ENCODE results near the gene ANO3.

ANO3 gene

GRCh38 chr11:26510164-26510563 lies 178.2 kb downstream of the ANO3 start:
- no peak for DNase-seq

DNA sequence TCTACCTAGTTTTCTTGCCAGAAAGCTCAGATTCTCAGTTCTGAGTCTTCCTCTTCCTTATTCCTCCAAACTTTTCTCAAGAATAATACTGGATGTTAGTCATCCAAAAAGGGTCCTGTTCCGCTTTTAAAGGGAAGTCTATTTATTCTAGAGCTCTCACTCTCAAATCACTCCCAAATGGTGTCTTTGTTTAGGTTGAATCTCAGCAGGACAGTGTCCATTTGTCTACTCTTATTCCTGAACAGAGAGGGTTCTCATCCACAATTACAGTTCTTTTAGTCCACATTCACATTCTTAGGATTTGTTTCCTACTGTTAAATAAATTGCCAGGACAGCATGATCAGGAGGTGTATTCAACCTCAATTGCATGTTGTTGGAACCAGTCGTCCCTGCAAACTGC lies 178.8 kb downstream of the ANO3 start:
- no peak for DNase-seq

- DNase-seq: no peak
Observed at GRCh38 chr11:26512196-26512595, 180.3 kb downstream of the ANO3 start.

DNA sequence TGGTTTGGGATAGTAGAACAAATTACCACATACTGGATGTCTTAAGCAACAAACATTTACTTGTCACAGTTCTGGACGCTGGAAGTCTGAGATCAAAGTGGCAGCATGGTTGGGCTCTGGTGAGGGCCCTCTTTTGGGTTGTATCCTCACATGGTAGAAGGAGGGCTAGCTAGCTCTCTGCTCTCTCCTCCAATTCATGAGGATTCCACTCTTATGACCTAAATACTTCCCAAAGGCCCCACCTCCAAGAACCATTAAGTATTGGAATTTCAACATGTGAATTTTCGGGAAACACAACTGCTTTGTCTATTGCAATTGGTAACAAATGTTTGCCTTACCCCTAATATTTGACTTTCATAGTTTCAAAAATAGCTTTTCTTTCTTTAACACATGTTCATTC lies 187.5 kb downstream of the ANO3 start:
- DNase-seq: no peak

GRCh38 chr11:26522912-26523610 lies 191.1 kb downstream of the ANO3 start:
- no peak for DNase-seq

GRCh38 chr11:26527685-26528084 lies 195.8 kb downstream of the ANO3 start:
- DNase-seq: no peak

- DNase-seq: no peak
Observed at GRCh38 chr11:26537341-26537740, 205.4 kb downstream of the ANO3 start.

DNA sequence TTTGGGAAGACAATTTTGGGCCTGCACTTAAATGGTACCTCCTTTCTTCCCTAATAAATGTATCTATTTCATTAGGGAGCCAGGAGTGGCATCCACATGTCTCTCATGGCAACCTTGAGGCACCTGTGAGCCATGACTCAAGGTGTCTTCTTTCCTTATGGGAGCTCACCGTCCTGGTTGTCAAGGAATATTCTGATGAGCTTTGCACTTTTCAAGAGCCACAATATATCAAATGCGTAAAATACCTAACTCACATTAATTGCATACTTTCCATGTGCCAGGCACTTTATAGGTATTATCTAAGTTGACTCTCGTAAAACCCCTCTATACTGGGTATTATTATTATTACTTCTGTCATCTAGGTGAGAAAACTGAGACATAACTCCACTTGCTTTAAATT lies 207.6 kb downstream of the ANO3 start:
- DNase-seq: no peak

- DNase-seq: no peak
Observed at GRCh38 chr11:26541870-26542269, 209.9 kb downstream of the ANO3 start.

DNA sequence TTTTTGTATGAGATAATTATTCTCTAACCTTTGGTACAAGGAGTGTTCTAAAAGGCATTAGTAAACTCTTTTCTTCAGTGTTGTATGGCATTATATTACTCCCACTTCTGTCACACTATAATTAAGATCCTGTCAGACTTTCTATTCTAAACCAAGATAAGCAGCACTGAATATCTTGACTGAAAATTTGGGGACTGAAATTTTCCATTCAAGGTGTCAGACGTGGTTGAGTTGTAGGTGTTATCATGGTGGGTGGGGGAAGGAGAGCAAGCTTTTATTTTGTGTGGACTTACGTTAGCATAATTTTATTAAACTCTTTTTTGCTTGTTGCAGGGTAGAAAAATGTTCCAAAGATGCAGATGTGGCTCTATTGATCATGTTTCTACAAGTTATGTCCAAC lies 217.2 kb downstream of the ANO3 start:
- DNase-seq: no peak

DNA sequence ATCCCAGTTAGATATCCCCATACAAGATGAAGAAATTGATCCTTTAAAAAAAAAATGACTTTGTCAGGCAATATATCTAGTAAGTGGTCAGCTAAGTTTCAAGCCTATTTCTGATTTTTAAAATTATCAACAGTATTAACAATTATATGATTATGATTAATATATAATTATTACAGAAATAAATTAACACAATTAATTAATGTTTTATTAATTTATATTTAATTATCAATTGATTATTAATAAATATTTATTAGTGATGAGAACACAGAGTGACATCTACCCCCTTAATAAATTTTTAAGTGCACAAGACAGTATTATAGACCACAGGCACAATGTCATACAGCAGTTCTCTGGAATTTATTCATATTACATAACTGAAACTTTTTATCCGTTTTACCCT lies 218.1 kb downstream of the ANO3 start:
- DNase-seq: no peak

- DNase-seq: no peak
Observed at GRCh38 chr11:26551186-26551801, 219.4 kb downstream of the ANO3 start.

- DNase-seq: no peak
Observed at GRCh38 chr11:26553182-26553581, 221.3 kb downstream of the ANO3 start.

DNA sequence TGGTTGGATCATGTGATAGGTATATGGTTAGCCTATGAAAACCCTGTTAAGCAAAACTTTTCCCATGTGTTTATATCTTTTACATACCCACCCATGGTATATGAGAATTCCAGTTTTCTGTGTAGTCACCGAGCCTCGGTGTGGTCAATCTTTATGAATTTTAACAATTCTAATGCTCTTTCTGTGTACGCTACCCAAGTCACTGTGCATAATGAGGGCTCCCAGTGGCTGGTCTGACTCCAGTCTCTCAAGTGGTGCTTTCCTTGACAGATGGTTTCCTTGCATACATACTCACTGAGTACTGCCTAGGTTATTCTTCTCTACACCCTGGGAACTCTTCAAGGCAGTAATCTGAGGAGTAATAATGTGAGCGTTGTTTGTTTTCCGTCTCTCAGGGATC lies 222.5 kb downstream of the ANO3 start:
- DNase-seq: no peak

- DNase-seq: no peak
Observed at GRCh38 chr11:26556582-26556981, 224.7 kb downstream of the ANO3 start.

DNA sequence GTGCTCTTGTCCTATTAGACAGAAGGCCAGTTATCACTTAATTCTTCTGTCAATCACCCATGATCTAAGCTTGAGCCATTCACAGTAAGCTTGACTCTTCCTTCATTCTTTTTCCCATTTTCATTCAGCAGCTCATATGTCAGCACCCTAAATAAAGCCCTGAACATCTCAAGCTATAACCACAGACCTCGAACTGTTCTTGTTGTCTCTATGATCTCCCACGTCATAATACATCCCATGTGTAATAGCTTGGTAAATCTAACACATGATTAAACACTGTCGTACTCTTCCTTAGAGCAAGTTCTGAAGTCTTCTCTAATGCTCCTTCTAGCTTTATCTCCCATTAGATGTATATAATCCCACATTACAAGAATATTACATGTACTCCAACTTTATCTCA lies 225.7 kb downstream of the ANO3 start:
- no peak for DNase-seq

GRCh38 chr11:26558190-26558589 lies 226.3 kb downstream of the ANO3 start:
- DNase-seq: no peak

GRCh38 chr11:26569646-26570045 lies 237.7 kb downstream of the ANO3 start:
- no peak for DNase-seq

GRCh38 chr11:26571861-26572654 lies 240.1 kb downstream of the ANO3 start, which contains the start of gene MUC15:
Gene MUC15 (minus strand): TSS chr11:26572263. CDS start chr11:26567094, 5,169 bp downstream.
- DNase-seq: no peak

DNA sequence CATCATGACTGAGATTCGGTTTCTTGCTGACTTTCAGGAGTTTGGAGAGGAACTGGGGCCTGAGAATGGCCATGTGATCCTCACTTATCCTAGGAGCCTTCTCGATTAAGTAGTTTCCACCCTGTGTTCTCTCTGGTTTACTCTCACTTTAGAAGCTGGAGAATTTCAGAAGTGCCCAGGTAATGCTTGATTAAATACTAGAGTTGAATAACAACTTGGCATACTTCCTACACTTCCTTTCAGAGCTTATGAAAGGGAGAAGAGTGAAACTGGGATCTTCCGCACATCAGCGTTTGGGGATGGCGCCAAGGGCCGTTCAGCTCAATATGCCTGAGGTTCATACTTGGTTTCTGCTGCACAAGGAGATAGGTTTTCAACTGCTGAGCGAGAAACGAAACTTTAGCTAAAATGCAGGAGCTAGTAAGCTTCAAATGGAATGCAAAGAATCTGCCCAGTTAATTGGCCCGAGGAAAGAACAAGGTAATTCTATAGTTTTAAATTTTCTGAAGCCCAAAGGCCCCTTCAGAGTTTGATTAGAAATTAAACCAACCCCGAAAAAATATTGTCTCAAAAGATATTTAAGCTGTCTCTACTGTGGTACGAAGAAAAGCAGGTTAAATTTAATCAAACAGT lies 241.0 kb downstream of the ANO3 start:
- DNase-seq: no peak

GRCh38 chr11:26573896-26574295 lies 242.0 kb downstream of the ANO3 start:
- no peak for DNase-seq

- no peak for DNase-seq
Observed at GRCh38 chr11:26575946-26576345, 244.0 kb downstream of the ANO3 start.

DNA sequence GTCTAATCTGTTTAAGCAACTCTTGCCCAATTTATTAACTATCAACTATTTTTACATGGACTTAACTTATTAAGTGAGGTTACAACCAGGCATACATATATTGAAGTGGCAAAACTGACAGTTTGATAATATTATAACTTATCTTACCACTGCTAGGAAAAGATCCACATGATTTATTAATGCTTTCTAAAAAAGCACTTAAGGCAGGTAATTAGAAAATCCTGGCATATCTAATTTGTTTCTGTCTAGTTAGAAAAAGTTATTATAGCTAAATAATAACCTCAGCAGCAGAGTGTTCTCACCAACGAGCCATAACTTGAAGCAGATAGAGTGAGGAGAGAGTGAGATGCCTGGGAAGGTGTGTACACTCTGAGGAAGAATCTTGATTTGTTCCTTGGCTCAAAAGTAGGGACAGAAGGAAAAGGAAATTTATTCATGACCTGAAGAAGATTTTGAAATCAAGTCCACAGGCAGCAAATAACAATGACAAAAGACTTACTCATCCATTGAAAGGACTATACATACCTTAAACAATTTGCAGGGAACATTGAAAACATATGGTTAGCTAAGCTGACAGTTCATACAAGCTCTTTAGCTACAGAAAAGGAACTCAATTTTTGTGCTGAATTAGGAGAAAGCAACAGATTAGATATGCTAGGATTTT lies 247.2 kb downstream of the ANO3 start:
- no peak for DNase-seq
